B cell (primary cell): ENCODE measurements around the gene INSC. TPM values are rescaled to one million over a fixed set of nuclear protein-coding genes. Genes with fewer than 3 reads are reported as not detected.

ENCODE experiments used
- ATAC-seq: fragments of 200-7000 bp; cut with Tn5 transposase; one replicate; pipeline ENCODE4 v1.10.0; 2021; ENCODE audit warnings: low read depth, mild to moderate bottlenecking, moderate number of reproducible peaks, moderate library complexity
- CTCF ChIA-PET: fragments of 350-600 bp; sonication (Branson Sonifier 250); formaldehyde crosslinking; loops from one replicate; lab custom pipeline; 2021; ENCODE audit warnings: antibody characterized with exemption, inconsistent platforms; lab: Charles Lee
- POLR2A ChIA-PET: fragments of 350-600 bp; sonication (Branson Sonifier 250); formaldehyde crosslinking; loops from one replicate; lab custom pipeline; 2021; ENCODE audit warnings: antibody characterized with exemption; lab: Charles Lee
- DNase-seq: peaks from one replicate; pipeline ENCODE4 v3.0.0; 2013
- H2AFZ ChIP-seq: 2 replicates; pipeline ENCODE4 v1.6.1; 2012; ENCODE audit warnings: mild to moderate bottlenecking, low read depth, low read length; ENCODE audit not compliant: insufficient read depth, poor library complexity, severe bottlenecking
- H3K27ac ChIP-seq, 2 donors: 1 replicate in 1 of 2; 2 replicates in 1 of 2; pipeline ENCODE4 v1.5.1; 2012 to 2013; ENCODE audit warnings: low read length in 2 of 2, mild to moderate bottlenecking in 2 of 2, moderate library complexity in 1 of 2
- H3K27me3 ChIP-seq, 4 experiments: fragments of 200-600 bp in 1 of 4; sonication (generic) in 1 of 4; replicated peaks in 1 of 4; 1 replicate in 2 of 4; 2 replicates in 2 of 4; pipeline versions ENCODE4 v1.6.1 to v1.7.0; 2013 to 2016; ENCODE audit warnings: low read length in 3 of 4, mild to moderate bottlenecking in 2 of 4, mixed read lengths in 1 of 4, moderate library complexity in 1 of 4; ENCODE audit not compliant: insufficient read depth in 4 of 4, control insufficient read depth in 3 of 4; ENCODE audit errors: control extremely low read depth in 1 of 4
- H3K36me3 ChIP-seq, 2 experiments: replicated peaks in 1 of 2; 1 replicate in 1 of 2; 2 replicates in 1 of 2; pipeline versions ENCODE4 v1.6.1 to v1.7.1; 2013; ENCODE audit warnings: low read length in 1 of 2; ENCODE audit not compliant: insufficient read depth in 2 of 2, control insufficient read depth in 1 of 2; ENCODE audit errors: control extremely low read depth in 1 of 2, extremely low read depth in 1 of 2
- H3K4me1 ChIP-seq, 2 donors: fragments of 200-600 bp in 1 of 2; sonication (generic) in 1 of 2; 1 replicate in 1 of 2; 2 replicates in 1 of 2; pipeline versions ENCODE4 v1.5.1 to v1.6.1; 2013 to 2017; ENCODE audit warnings: low read length in 2 of 2; ENCODE audit not compliant: control insufficient read depth in 2 of 2, insufficient read depth in 2 of 2
- H3K4me2 ChIP-seq: replicated peaks from 2 replicates; pipeline ENCODE3; 2012; ENCODE audit warnings: mild to moderate bottlenecking, low read depth, low read length; ENCODE audit not compliant: poor library complexity, severe bottlenecking
- H3K4me3 ChIP-seq, 5 experiments: fragments of 200-600 bp in 1 of 5; sonication (generic) in 1 of 5; 1 replicate in 3 of 5; 2 replicates in 2 of 5; pipeline versions ENCODE4 v1.5.1 to v1.7.0; 2011 to 2016; ENCODE audit warnings: low read length in 4 of 5, mild to moderate bottlenecking in 4 of 5, low read depth in 2 of 5, control low read depth in 1 of 5, moderate library complexity in 1 of 5; ENCODE audit not compliant: insufficient read depth in 1 of 5; ENCODE audit errors: control extremely low read depth in 1 of 5, extremely low read depth in 1 of 5
- H3K79me2 ChIP-seq: fragments of 200-600 bp; sonication (generic); one replicate; pipeline ENCODE4 v1.6.0; 2016; ENCODE audit warnings: low read length; ENCODE audit not compliant: control insufficient read depth, insufficient read depth
- H3K9ac ChIP-seq: fragments of 200-600 bp; sonication (generic); 2 replicates; pipeline ENCODE4 v1.6.1; 2017; ENCODE audit warnings: mild to moderate bottlenecking, low read length, moderate library complexity
- H3K9me3 ChIP-seq, 3 donors: one replicate each; pipeline versions ENCODE4 v1.6.1 to v1.7.1; 2013; ENCODE audit warnings: low read length in 2 of 3; ENCODE audit not compliant: control insufficient read depth in 2 of 3, insufficient read depth in 1 of 3; ENCODE audit errors: control extremely low read depth in 1 of 3
- H4K20me1 ChIP-seq: 2 replicates; pipeline ENCODE4 v1.6.0; 2012; ENCODE audit warnings: mild to moderate bottlenecking, low read length; ENCODE audit not compliant: insufficient read depth, control insufficient read depth, poor library complexity, severe bottlenecking
- H3K27ac Mint-ChIP-seq: one replicate; pipeline ENCODE4 v1.8.0; 2021; ENCODE audit warnings: mixed read lengths
- H3K27me3 Mint-ChIP-seq: one replicate; pipeline ENCODE4 v1.8.0; 2021; ENCODE audit warnings: mixed read lengths
- H3K4me1 Mint-ChIP-seq: one replicate; pipeline ENCODE4 v1.8.0; 2021; ENCODE audit warnings: mixed read lengths
- H3K4me3 Mint-ChIP-seq: one replicate; pipeline ENCODE4 v1.8.0; 2021; ENCODE audit warnings: mixed read lengths
- H3K9me3 Mint-ChIP-seq: one replicate; pipeline ENCODE4 v1.8.0; 2022; ENCODE audit warnings: mixed read lengths; ENCODE audit not compliant: insufficient read depth
- CTCF ChIP-seq: fragments of 200-600 bp; IDR thresholded peaks from one replicate; pipeline ENCODE4 v1.8.0; 2022; ENCODE audit warnings: antibody characterized with exemption, mild to moderate bottlenecking
- EZH2 ChIP-seq: IDR thresholded peaks from 2 replicates; pipeline ENCODE4 v1.6.1; 2012; ENCODE audit warnings: borderline replicate concordance, low read depth, mild to moderate bottlenecking, moderate library complexity, low read length; ENCODE audit not compliant: insufficient read depth, poor library complexity, severe bottlenecking
- WGBS: methylation state at CpG from one replicate; pipeline ENCODE4 v1.1.5; 2013; ENCODE audit warnings: missing lambda C conversion rate; ENCODE audit not compliant: insufficient coverage; 5-methylcytosine and 5-hydroxymethylcytosine counted together
- intact Hi-C: fragments of 100-400 bp; cut with micrococcal nuclease; formaldehyde crosslinking; loops from one replicate; pipeline ENCODE4 v1.10.0; 2022
- polyA plus RNA-seq: library from polyadenylated mRNA; depleted of rRNA; stranded (reverse); fragments of >200 nt; gene quantifications from 2 replicates; pipeline ENCODE4 v1.2.3, GENCODE V29; 2012
- total RNA-seq, 2 donors: library from RNA; stranded (reverse); fragments of 120-200 nt in 1 of 2; gene quantifications; 1 replicate in 1 of 2; 2 replicates in 1 of 2; pipeline versions ENCODE4 v1.2.3 to v1.2.4, GENCODE V29; 2013 to 2022

INSC gene
- total and polyA plus RNA-seq, 2 donors (not counting 1 experiment from before 2014, with no cell fraction given): 0.10 TPM; not detected in 1

DNA sequence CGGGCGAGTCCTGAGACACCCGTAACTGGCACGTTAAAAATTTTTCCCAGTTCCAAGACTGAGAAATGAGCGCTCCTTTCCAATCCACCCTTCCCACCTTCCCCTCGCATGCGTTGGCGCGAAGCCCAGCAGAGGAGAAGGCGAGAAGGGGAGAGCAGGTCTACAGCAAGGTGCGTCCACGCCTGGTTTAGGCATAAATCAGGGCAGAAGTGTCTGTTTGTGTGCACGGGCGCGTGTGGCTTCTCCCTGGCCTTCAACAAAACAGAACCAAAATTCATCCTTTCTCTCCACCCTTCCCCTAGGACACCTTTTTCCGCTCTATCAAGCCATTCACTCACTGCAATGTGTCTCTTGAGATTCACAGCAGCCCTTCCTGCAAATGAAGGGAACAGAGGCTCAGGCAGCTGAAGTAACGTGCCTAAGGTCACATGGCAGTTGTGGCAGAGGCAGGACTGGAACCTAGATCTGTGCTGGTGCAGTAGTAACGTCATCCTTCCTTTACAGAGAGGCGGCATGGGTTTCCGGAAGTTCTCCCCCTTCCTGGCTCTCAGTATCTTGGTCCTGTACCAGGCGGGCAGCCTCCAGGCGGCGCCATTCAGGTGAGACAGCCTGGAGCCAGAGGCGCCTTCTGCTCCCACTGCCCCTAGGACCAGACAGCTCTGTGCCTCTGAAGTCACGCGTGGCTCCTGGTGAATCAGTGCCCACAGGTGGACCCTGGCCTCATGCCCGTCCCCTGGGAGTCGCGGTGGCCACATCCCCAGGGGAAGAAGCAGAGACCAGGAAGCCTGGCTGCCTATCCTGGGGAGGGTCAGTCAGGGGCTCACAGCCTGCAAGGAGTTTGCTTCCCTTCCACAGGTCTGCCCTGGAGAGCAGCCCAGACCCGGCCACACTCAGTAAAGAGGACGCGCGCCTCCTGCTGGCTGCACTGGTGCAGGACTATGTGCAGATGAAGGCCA, 40.2 kb upstream of the INSC start:
- WGBS: 8% methylated on average over 29 of the region's 33 CpGs
- peak overlapping the region in 4 of 5 experiments; percentile 20 to 51 (median 28) for H3K4me3 ChIP-seq

More for the DNA sequence above, 40.2 kb upstream of the INSC start:
- CTCF ChIA-PET: interaction anchor here (0.6 to 6.0 kb wide), 22 partner anchors 9 to 825 kb away, joined by 3 to 129 read pairs (median 4); partner anchors contain the start of gene INSC
- Histone ChIP-seq H3K9me3 (peaks cover 0 to 38% (median 0%) of the 10 kb centered on the region in 3 donors), H3K79me2 (no peaks in the 10 kb centered on the region), H3K4me1 (peaks cover 19% of the 10 kb centered on the region in 2 donors), H3K27ac (no peak overlapping the region), H4K20me1 (no peaks in the 10 kb centered on the region), H2AFZ (peak overlapping the region; percentile 64), H3K9ac (peak overlapping the region; percentile 52), H3K27me3 (peaks cover 0 to 52% (median 16%) of the 10 kb centered on the region in 4 experiments), H3K36me3 (no peaks in the 10 kb centered on the region), H3K4me2 (peak overlapping the region; percentile 69)
- POLR2A ChIA-PET: interaction anchor here (1.2 kb wide), 1 partner anchor 167 kb away, joined by 3 read pairs; no protein-coding TSS in a partner anchor
- H3K9me3 Mint-ChIP-seq: no peaks in the 10 kb centered on the region
- peak overlapping the region; percentile 75 for H3K4me3 Mint-ChIP-seq
- DNase-seq: peak; percentile 78
- peak; percentile 75 for TF ChIP-seq CTCF
- no peak for TF ChIP-seq EZH2
- peak; percentile 82 for ATAC-seq
- peaks cover 17% of the 10 kb centered on the region for H3K4me1 Mint-ChIP-seq
- intact Hi-C loops: loop anchor here (1.0 to 5.0 kb wide), 3 partner anchors 166 to 537 kb away; no protein-coding TSS in a partner anchor
- peak overlapping the region; percentile 41 for H3K27ac Mint-ChIP-seq
- H3K27me3 Mint-ChIP-seq: peaks cover 60% of the 10 kb centered on the region
